COR-L47 (cell line): ENCODE results near the gene GRID1.
A peak's percentile ranks its signal among the peaks of the same experiment; 100 is the strongest.

Experiments
- DNase-seq: peaks from one replicate; lab custom pipeline; 2025; lab: John Stamatoyannopoulos, UW

GRID1 gene

GRCh38 chr10:85926986-85927385 lies 439.6 kb downstream of the GRID1 start:
- DNase-seq: no peak

- no peak for DNase-seq
These were observed 440.5 kb downstream of the GRID1 start for GRCh38 chr10:85926136-85926535.

- DNase-seq: no peak
These were observed 441.3 kb downstream of the GRID1 start for GRCh38 chr10:85925201-85925750.

- no peak for DNase-seq
These were observed 442.1 kb downstream of the GRID1 start for GRCh38 chr10:85924382-85925102.

- peak; percentile 50 for DNase-seq
These were observed 444.1 kb downstream of the GRID1 start for GRCh38 chr10:85922356-85923129.

GRCh38 chr10:85921789-85922188 lies 444.8 kb downstream of the GRID1 start:
- no peak for DNase-seq

- no peak for DNase-seq
These were observed 446.3 kb downstream of the GRID1 start for GRCh38 chr10:85920311-85920710.

- peak; percentile 48 for DNase-seq
These were observed 447.0 kb downstream of the GRID1 start for GRCh38 chr10:85919491-85920021.

GRCh38 chr10:85918371-85918770 lies 448.2 kb downstream of the GRID1 start:
- DNase-seq: no peak

GRCh38 chr10:85917601-85918000 lies 449.0 kb downstream of the GRID1 start:
- DNase-seq: no peak

- DNase-seq: peak; percentile 78
These were observed 449.5 kb downstream of the GRID1 start for GRCh38 chr10:85916994-85917573.

GRCh38 chr10:85916286-85916685 lies 450.3 kb downstream of the GRID1 start:
- DNase-seq: no peak

GRCh38 chr10:85915245-85915846 lies 451.2 kb downstream of the GRID1 start:
- no peak for DNase-seq

- DNase-seq: no peak
These were observed 451.9 kb downstream of the GRID1 start for GRCh38 chr10:85914720-85915119.

- no peak for DNase-seq
These were observed 458.1 kb downstream of the GRID1 start for GRCh38 chr10:85908462-85908861.

GRCh38 chr10:85902051-85902450 lies 464.5 kb downstream of the GRID1 start:
- no peak for DNase-seq

- no peak for DNase-seq
These were observed 465.0 kb downstream of the GRID1 start for GRCh38 chr10:85901599-85901998.

- no peak for DNase-seq
These were observed 466.1 kb downstream of the GRID1 start for GRCh38 chr10:85900487-85900886.

GRCh38 chr10:85900061-85900460 lies 466.5 kb downstream of the GRID1 start:
- DNase-seq: peak; percentile 3

- no peak for DNase-seq
These were observed 475.1 kb downstream of the GRID1 start for GRCh38 chr10:85891472-85891871.

GRCh38 chr10:85888559-85888958 lies 478.0 kb downstream of the GRID1 start:
- no peak for DNase-seq

GRCh38 chr10:85888004-85888403 lies 478.6 kb downstream of the GRID1 start:
- DNase-seq: no peak
